ENCODE results near the gene TXNL1. TPM values are rescaled to one million over a fixed set of nuclear protein-coding genes. Genes with fewer than 3 reads are reported as not detected.

TXNL1 gene
- total RNA-seq, 1 donor from 2014 or later: 66.7 TPM

DNA sequence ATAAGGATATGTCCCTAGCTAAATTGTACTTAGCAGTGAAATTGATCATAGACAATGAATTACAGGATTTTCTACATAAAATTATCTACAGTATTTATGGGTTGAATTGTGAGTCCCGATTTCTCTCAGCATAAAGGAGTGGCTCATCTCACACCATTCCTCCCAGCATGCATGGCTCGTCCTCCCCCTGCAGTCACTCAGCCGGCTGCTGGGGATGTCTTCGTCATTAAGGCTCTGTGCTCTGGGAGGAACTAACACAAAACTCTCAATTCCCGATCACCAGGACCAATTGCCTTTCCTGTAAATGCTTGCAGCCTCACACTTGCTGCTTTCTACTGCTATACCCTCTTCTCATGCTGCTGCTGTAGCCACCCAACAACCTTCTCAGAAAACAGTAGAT is 75.9 kb downstream of the TXNL1 start:
- H3K36me3 Mint-ChIP-seq (ENCODE audit: unreplicated experiment): no peaks in the 10 kb centered on the region
- no peaks in the 10 kb centered on the region for H3K9me3 Mint-ChIP-seq (ENCODE audit: unreplicated experiment)
- H3K4me1 Mint-ChIP-seq (ENCODE audit: low read depth, unreplicated experiment): peaks cover 14% of the 10 kb centered on the region
- no peak overlapping the region for H3K27ac Mint-ChIP-seq (ENCODE audit: unreplicated experiment)
- DNase-seq: no peak
- peaks cover 3% of the 10 kb centered on the region for H3K27me3 Mint-ChIP-seq (ENCODE audit: unreplicated experiment)
- H3K4me3 Mint-ChIP-seq (ENCODE audit: unreplicated experiment): no peak overlapping the region
- TF ChIP-seq CTCF (IDR thresholded peaks at IDR 0.05; ENCODE audit: partially characterized antibody, unreplicated experiment): no peak

DNA sequence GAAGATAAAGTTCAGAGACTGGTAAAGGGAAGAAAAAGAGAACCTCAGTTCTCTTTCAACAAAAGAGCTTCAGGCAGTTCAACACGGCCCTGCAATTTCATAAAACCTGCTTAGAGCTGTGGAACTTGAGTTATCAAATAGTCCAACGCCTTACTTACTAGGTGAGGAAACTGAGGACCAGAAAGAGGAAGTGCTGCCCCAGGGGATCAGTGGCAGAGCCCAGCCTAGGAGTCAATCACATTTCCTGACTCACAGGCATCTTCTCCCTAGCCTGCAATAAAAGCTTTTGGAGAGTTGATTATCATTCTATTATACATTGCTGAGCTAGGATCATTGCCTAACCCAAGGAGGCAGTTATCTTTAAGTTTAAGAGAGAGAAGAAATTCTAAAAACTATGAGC is 77.4 kb downstream of the TXNL1 start:
- H3K4me1 Mint-ChIP-seq (ENCODE audit: low read depth, unreplicated experiment): peaks cover 12% of the 10 kb centered on the region
- no peaks in the 10 kb centered on the region for H3K9me3 Mint-ChIP-seq (ENCODE audit: unreplicated experiment)
- no peak for TF ChIP-seq CTCF (IDR thresholded peaks at IDR 0.05; ENCODE audit: partially characterized antibody, unreplicated experiment)
- DNase-seq: no peak
- peaks cover 3% of the 10 kb centered on the region for H3K27me3 Mint-ChIP-seq (ENCODE audit: unreplicated experiment)
- H3K4me3 Mint-ChIP-seq (ENCODE audit: unreplicated experiment): no peak overlapping the region
- H3K27ac Mint-ChIP-seq (ENCODE audit: unreplicated experiment): no peak overlapping the region
- no peaks in the 10 kb centered on the region for H3K36me3 Mint-ChIP-seq (ENCODE audit: unreplicated experiment)

- Mint-ChIP-seq H3K9me3 (ENCODE audit: unreplicated experiment) (peaks cover 2% of the 10 kb centered on the region), H3K4me3 (ENCODE audit: unreplicated experiment) (no peak overlapping the region), H3K4me1 (ENCODE audit: low read depth, unreplicated experiment) (peaks cover 10% of the 10 kb centered on the region), H3K27ac (ENCODE audit: unreplicated experiment) (no peak overlapping the region), H3K27me3 (ENCODE audit: unreplicated experiment) (peaks cover 3% of the 10 kb centered on the region), H3K36me3 (ENCODE audit: unreplicated experiment) (peaks cover 8% of the 10 kb centered on the region)
- no peak for DNase-seq
- TF ChIP-seq CTCF (IDR thresholded peaks at IDR 0.05; ENCODE audit: partially characterized antibody, unreplicated experiment): no peak
Measured at GRCh38 chr18:56559044-56559443, 79.3 kb downstream of the TXNL1 start.

DNA sequence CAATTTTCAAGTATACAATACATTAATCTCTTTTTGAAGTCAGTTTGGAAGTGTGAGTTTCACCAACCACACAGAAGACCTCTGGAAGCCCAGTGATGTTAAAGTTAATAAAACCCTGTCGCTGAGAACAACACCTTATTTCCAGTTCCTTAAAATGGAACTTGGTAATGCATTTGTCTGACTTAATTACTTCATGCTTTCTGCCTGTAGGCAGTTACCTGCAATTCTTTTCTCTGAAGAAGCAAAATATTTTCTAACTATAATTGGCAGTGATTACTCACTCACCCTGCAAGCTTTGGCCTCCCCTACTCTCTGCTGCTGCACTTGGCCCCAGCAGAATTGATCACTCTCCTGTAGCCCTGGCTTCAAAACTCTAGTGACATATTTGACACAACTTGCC is 81.5 kb downstream of the TXNL1 start:
- Mint-ChIP-seq H3K36me3 (ENCODE audit: unreplicated experiment) (peaks cover 8% of the 10 kb centered on the region), H3K9me3 (ENCODE audit: unreplicated experiment) (peaks cover 2% of the 10 kb centered on the region), H3K27me3 (ENCODE audit: unreplicated experiment) (peaks cover 3% of the 10 kb centered on the region), H3K27ac (ENCODE audit: unreplicated experiment) (no peak overlapping the region), H3K4me3 (ENCODE audit: unreplicated experiment) (no peak overlapping the region), H3K4me1 (ENCODE audit: low read depth, unreplicated experiment) (peaks cover 3% of the 10 kb centered on the region)
- DNase-seq: no peak
- no peak for TF ChIP-seq CTCF (IDR thresholded peaks at IDR 0.05; ENCODE audit: partially characterized antibody, unreplicated experiment)

- TF ChIP-seq CTCF (IDR thresholded peaks at IDR 0.05; ENCODE audit: partially characterized antibody, unreplicated experiment): no peak
- no peak for DNase-seq
- Mint-ChIP-seq H3K27me3 (ENCODE audit: unreplicated experiment) (peaks cover 2% of the 10 kb centered on the region), H3K27ac (ENCODE audit: unreplicated experiment) (no peak overlapping the region), H3K4me3 (ENCODE audit: unreplicated experiment) (no peak overlapping the region), H3K36me3 (ENCODE audit: unreplicated experiment) (peaks cover 3% of the 10 kb centered on the region), H3K4me1 (ENCODE audit: low read depth, unreplicated experiment) (no peaks in the 10 kb centered on the region), H3K9me3 (ENCODE audit: unreplicated experiment) (peaks cover 2% of the 10 kb centered on the region)
Measured at GRCh38 chr18:56550121-56550520, 88.3 kb downstream of the TXNL1 start.

Other genes starting within 250 kb of the TXNL1 start
- gene WDR7, start 12.8 kb upstream of the TXNL1 start, total RNA-seq (ENCODE audit: unreplicated experiment): 41.8 TPM